ENCODE measurements around the gene CRMP1. TPM values are rescaled to one million over a fixed set of nuclear protein-coding genes. Genes with fewer than 3 reads are reported as not detected.

CRMP1 gene
- total and polyA plus RNA-seq, 9 of the 15 experiments (the other 6 are each of a cell fraction or from before 2014, with no cell fraction given): 0.03 to 0.04 TPM; not detected in 7

GRCh38 chr4:5800496-5800895 lies 92.4 kb downstream of the CRMP1 start:
- Histone ChIP-seq H3K27me3 (ENCODE audit: control insufficient read depth in 2 of 2, insufficient read depth in 2 of 2, low read length in 2 of 2) (peaks cover 0 to 25% of the 10 kb centered on the region in 2 experiments; a peak in 1 of 5 replicates), H3K9me1 (ENCODE audit: control insufficient read depth, insufficient read depth, low read length) (no peaks in the 10 kb centered on the region), H3K4me3 (no peak overlapping the region), H3K9me3 (replicated peaks; ENCODE audit: control insufficient read depth, insufficient read depth, low read depth, low read length) (no peaks in the 10 kb centered on the region), H3K36me3 (ENCODE audit: control insufficient read depth, insufficient read depth, low read length) (no peaks in the 10 kb centered on the region), H3K4me2 (ENCODE audit: insufficient read depth, low read length) (no peak overlapping the region), H4K20me1 (replicated peaks; ENCODE audit: control insufficient read depth, insufficient read depth, low read length) (0 out of 2 replicates have a peak, but pooled peaks cover 8% of the 10 kb centered on the region), H2AFZ (ENCODE audit: low read depth, low read length) (no peak overlapping the region), H3K9ac (ENCODE audit: insufficient read depth in 1 of 2, low read depth in 2 of 2, low read length in 2 of 2) (no peak overlapping the region), H3K4me1 (replicated peaks in 1 of 2; ENCODE audit: control insufficient read depth in 2 of 2, insufficient read depth in 2 of 2, low read length in 2 of 2) (no peaks in the 10 kb centered on the region), H3K27ac (ENCODE audit: extremely low read depth, low read depth, low read length) (no peak overlapping the region), H3K79me2 (ENCODE audit: control insufficient read depth, insufficient read depth, low read length) (no peaks in the 10 kb centered on the region)
- POLR2A ChIA-PET: no interaction called here
- DNase-seq (ENCODE audit: extremely low read depth in 1 of 4, low spot score in 3 of 4): no peak
- WGBS (ENCODE audit: insufficient coverage, low coverage, missing lambda C conversion rate): 9% methylated on average over 8 of the region's 10 CpGs
- intact Hi-C loops (cut with micrococcal nuclease): no loop called here
- CTCF ChIA-PET (ENCODE audit: low intra/inter-chr PET ratio): no interaction called here
- no peak for ATAC-seq
- FAIRE-seq: no peak
- in situ Hi-C loops (cut with MboI): loop anchor here (25.0 kb wide), 1 partner anchor 1313 kb away; no protein-coding TSS in a partner anchor
- no TSS peak for BruUV-seq (replicated peaks)
- TF ChIP-seq ZNF551 (CRISPR knock-in tag; IDR thresholded peaks at IDR 0.05): no peak
- no peak for TF ChIP-seq NR0B1 (IDR thresholded peaks at IDR 0.05; ENCODE audit: partially characterized antibody)
- TF ChIP-seq FOXM1 (IDR thresholded peaks at IDR 0.05; ENCODE audit: low read depth): no peak
- TF ChIP-seq FOXM1 (CRISPR knock-in tag; IDR thresholded peaks at IDR 0.05; ENCODE audit: low read depth): no peak
- TF ChIP-seq TBL1XR1 (IDR thresholded peaks at IDR 0.05; ENCODE audit: low read length in 2 of 2): no peak
- no peak for TF ChIP-seq ZNF212 (CRISPR knock-in tag; IDR thresholded peaks at IDR 0.05)
- TF ChIP-seq RBM17 (IDR thresholded peaks at IDR 0.05; ENCODE audit: borderline replicate concordance, low read depth, low read length): no peak
- TF ChIP-seq FOXA1 (IDR thresholded peaks at IDR 0.05; ENCODE audit: borderline replicate concordance): no peak
- no peak for TF ChIP-seq ZFP91 (CRISPR knock-in tag; IDR thresholded peaks at IDR 0.05)
- TF ChIP-seq KDM1A (IDR thresholded peaks at IDR 0.05): no peak
- no peak for TF ChIP-seq CEBPG (CRISPR knock-in tag; IDR thresholded peaks at IDR 0.05)
- no peak for TF ChIP-seq CEBPG (tag; conservative IDR thresholded peaks at IDR 0.05 in 1 of 2, IDR thresholded peaks at IDR 0.05 in 1 of 2)
- TF ChIP-seq SIN3B (IDR thresholded peaks at IDR 0.05; ENCODE audit: low read depth): no peak
- TF ChIP-seq TRIM28 (IDR thresholded peaks at IDR 0.05): no peak
- TF ChIP-seq CTCF (IDR thresholded peaks at IDR 0.05 in 2 of 3, conservative IDR thresholded peaks at IDR 0.05 in 1 of 3; ENCODE audit: insufficient read depth in 2 of 3, low read depth in 1 of 3, low read length in 3 of 3): no peak
- no peak for TF ChIP-seq LEF1 (IDR thresholded peaks at IDR 0.05)
- TF ChIP-seq EZH2 (IDR thresholded peaks at IDR 0.05; ENCODE audit: borderline replicate concordance, low read depth, low read length): no peak
- no peak for TF ChIP-seq ZBTB33 (CRISPR knock-in tag; IDR thresholded peaks at IDR 0.05)
